Measurements from ENCODE around the gene CNEP1R1. TPM values are rescaled to one million over a fixed set of nuclear protein-coding genes. Genes with fewer than 3 reads are reported as not detected.

The CNEP1R1 gene
- total and polyA plus RNA-seq, 10 of the 15 experiments (the other 5 are each of a cell fraction or from before 2014, with no cell fraction given), result 11.5 to 29.2 (median 15.6) TPM

- TF ChIP-seq BHLHE40 (IDR thresholded peaks at IDR 0.05; ENCODE audit: borderline replicate concordance in 1 of 2, low read depth in 2 of 2, low read length in 1 of 2) (no peak), NFYB (IDR thresholded peaks at IDR 0.05; ENCODE audit: insufficient read depth, low read depth, low read length) (no peak), POLR2A (IDR thresholded peaks at IDR 0.05; ENCODE audit: low read depth, low read length) (no peak), PRDM15 (CRISPR knock-in tag; IDR thresholded peaks at IDR 0.05) (no peak)
Observed at GRCh38 chr16:50038286-50038685, 13.3 kb downstream of the CNEP1R1 start (continued).

GRCh38 chr16:50038756-50039529 is 13.9 kb downstream of the CNEP1R1 start:
- POLR2A ChIA-PET, result interaction anchor here (0.6 to 0.7 kb wide), 2 partner anchors 14 to 87 kb away, joined by 5 to 6 read pairs; partner anchors contain the start of gene CNEP1R1

More at GRCh38 chr16:50038756-50039529, 13.9 kb downstream of the CNEP1R1 start:
- peak; percentile 59 for FAIRE-seq
- CTCF ChIA-PET, result interaction anchor here (0.6 to 3.0 kb wide), 4 partner anchors 13 to 316 kb away, joined by 3 to 25 read pairs (median 3); partner anchors contain the start of gene CNEP1R1
- Histone ChIP-seq H3K79me2 (ENCODE audit: control insufficient read depth, insufficient read depth, low read length) (no peaks in the 10 kb centered on the region), H3K9ac (ENCODE audit: control insufficient read depth, insufficient read depth, low read length) (no peak overlapping the region), H3K9me3 (replicated peaks; ENCODE audit: control insufficient read depth, insufficient read depth, low read length) (no peaks in the 10 kb centered on the region), H3K4me3 (no peak overlapping the region), H3K36me3 (ENCODE audit: control insufficient read depth in 2 of 2, insufficient read depth in 2 of 2, low read length in 1 of 2) (no peaks in the 10 kb centered on the region; a peak in 1 of 4 replicates), H3K27ac (ENCODE audit: control insufficient read depth, insufficient read depth) (no peak overlapping the region), H3K27me3 (replicated peaks in 1 of 2; ENCODE audit: control insufficient read depth in 2 of 2, insufficient read depth in 2 of 2, low read length in 1 of 2) (no peaks in the 10 kb centered on the region), H4K20me1 (ENCODE audit: control insufficient read depth, insufficient read depth) (no peaks in the 10 kb centered on the region), H3K4me1 (ENCODE audit: control insufficient read depth, insufficient read depth, low read length) (peaks cover 11% of the 10 kb centered on the region), H2AFZ (ENCODE audit: control insufficient read depth, low read depth, low read length) (no peak overlapping the region), H3K4me2 (ENCODE audit: control insufficient read depth, insufficient read depth) (no peak overlapping the region)
- no TSS peak for BruUV-seq (replicated peaks)
- in situ Hi-C loops (cut with MboI), result no loop called here
- TF ChIP-seq KLF5 (IDR thresholded peaks at IDR 0.05; ENCODE audit: partially characterized antibody) (no peak), CHD2 (IDR thresholded peaks at IDR 0.05; ENCODE audit: borderline replicate concordance, low read depth, low read length) (no peak), CBFB (IDR thresholded peaks at IDR 0.05; ENCODE audit: low read depth) (no peak)
- peak; percentile 46; the same call in 1 of the 3 replicates for ATAC-seq
- RAD21 ChIA-PET (ENCODE audit: unreplicated experiment), result interaction anchor here (2.4 kb wide), 1 partner anchor 14 kb away, joined by 11 read pairs; the partner anchor contains the start of gene CNEP1R1
- DNase-seq (ENCODE audit: low read depth, low spot score), result no peak
- 39% methylated on average over 5 of the region's 5 CpGs for WGBS (ENCODE audit: insufficient coverage, insufficient replicate concordance, low lambda C conversion rate, missing lambda C conversion rate)
- SMC1A ChIA-PET (ENCODE audit: uncharacterized antibody, unreplicated experiment), result interaction anchor here (0.8 to 1.4 kb wide), 2 partner anchors 11 to 173 kb away, joined by 3 read pairs; no protein-coding TSS in a partner anchor
- intact Hi-C loops (cut with micrococcal nuclease; ENCODE audit: unreplicated experiment), result no loop called here
